HG03460 (cell line): ENCODE data around the gene IGSF21.

Experiments used
- ATAC-seq: cut with Tn5 transposase; IDR thresholded peaks from one replicate; pipeline ENCODE4 v1.9.1; 2021; ENCODE audit not compliant: unreplicated experiment

The IGSF21 gene

GRCh38 chr1:18175530-18176377 lies 68.2 kb downstream of the IGSF21 start:
- ATAC-seq = no peak

GRCh38 chr1:18176619-18177018 lies 69.0 kb downstream of the IGSF21 start:
- no peak for ATAC-seq

- ATAC-seq = no peak
Measured at GRCh38 chr1:18178111-18178510, 70.5 kb downstream of the IGSF21 start.

- ATAC-seq = no peak
Measured at GRCh38 chr1:18179009-18179408, 71.4 kb downstream of the IGSF21 start.

- no peak for ATAC-seq
Measured at GRCh38 chr1:18182398-18183160, 75.0 kb downstream of the IGSF21 start.

- no peak for ATAC-seq
Measured at GRCh38 chr1:18183533-18183932, 75.9 kb downstream of the IGSF21 start.

GRCh38 chr1:18187054-18187453 lies 79.5 kb downstream of the IGSF21 start:
- ATAC-seq = no peak

- ATAC-seq = no peak
Measured at GRCh38 chr1:18188820-18189517, 81.4 kb downstream of the IGSF21 start.

GRCh38 chr1:18190598-18190997 lies 83.0 kb downstream of the IGSF21 start:
- no peak for ATAC-seq

- no peak for ATAC-seq
Measured at GRCh38 chr1:18191037-18191436, 83.4 kb downstream of the IGSF21 start.

GRCh38 chr1:18191481-18192155 lies 84.0 kb downstream of the IGSF21 start:
- no peak for ATAC-seq

GRCh38 chr1:18192182-18192581 lies 84.6 kb downstream of the IGSF21 start:
- ATAC-seq = no peak

GRCh38 chr1:18192974-18193373 lies 85.4 kb downstream of the IGSF21 start:
- no peak for ATAC-seq

- no peak for ATAC-seq
Measured at GRCh38 chr1:18197299-18197698, 89.7 kb downstream of the IGSF21 start.

- no peak for ATAC-seq
Measured at GRCh38 chr1:18198260-18198659, 90.7 kb downstream of the IGSF21 start.

- ATAC-seq = no peak
Measured at GRCh38 chr1:18199462-18199861, 91.9 kb downstream of the IGSF21 start.

GRCh38 chr1:18200136-18200717 lies 92.6 kb downstream of the IGSF21 start:
- ATAC-seq = no peak

- ATAC-seq = no peak
Measured at GRCh38 chr1:18200918-18201317, 93.3 kb downstream of the IGSF21 start.

- ATAC-seq = no peak
Measured at GRCh38 chr1:18201997-18202719, 94.6 kb downstream of the IGSF21 start.

GRCh38 chr1:18203645-18204044 lies 96.0 kb downstream of the IGSF21 start:
- no peak for ATAC-seq
